PC-3 (cell line): ENCODE data around the gene TMEM106C.

Experiments used
- EZH2 ChIP-seq: fragments of 300-600 bp; sonication (generic); IDR thresholded peaks from one replicate; pipeline ENCODE4 v1.6.1; 2017; ENCODE audit warnings: antibody characterized with exemption, mild to moderate bottlenecking, low read length; ENCODE audit not compliant: unreplicated experiment
- EZH2phosphoT487 ChIP-seq: fragments of 300-600 bp; sonication (generic); IDR thresholded peaks from 2 replicates; pipeline ENCODE4 v1.6.1; 2018; ENCODE audit warnings: mild to moderate bottlenecking, antibody characterized with exemption, low read length, borderline replicate concordance

DNA sequence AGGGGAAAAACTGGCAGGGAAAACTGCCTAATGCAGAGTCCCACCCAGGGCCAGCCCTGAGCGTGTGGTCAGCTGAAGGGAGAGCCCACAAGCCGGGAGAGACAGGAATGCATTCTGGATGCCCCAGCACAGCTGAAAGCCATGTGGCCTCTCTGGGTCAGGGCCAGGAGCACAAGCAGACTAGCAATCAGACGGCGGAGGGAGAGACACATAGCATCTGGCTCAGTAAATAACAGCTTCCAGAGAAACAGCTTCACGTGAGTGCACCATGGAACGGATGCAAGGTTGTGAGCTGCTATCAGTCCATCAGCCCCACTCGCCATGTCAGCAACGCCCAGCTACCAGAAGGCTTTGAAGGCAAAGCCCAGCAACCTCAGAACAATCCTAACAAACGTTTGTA lies 28.2 kb upstream of the TMEM106C start:
- no peak for TF ChIP-seq EZH2
- no peak for TF ChIP-seq EZH2phosphoT487
